Fibroblast of mammary gland (primary cell): Measurements from ENCODE around the gene LRP8.

Experiments used
- DNase-seq: peaks from one replicate; pipeline ENCODE4 v3.0.0-alpha.2; 2010; ENCODE audit warnings: low read depth
- H3K4me3 ChIP-seq: 2 replicates; pipeline ENCODE4 v1.5.1; 2011; ENCODE audit warnings: low read depth, mild to moderate bottlenecking, low read length, moderate library complexity; ENCODE audit not compliant: control insufficient read depth
- TF ChIP-seq, protein P1 (sequence below): conservative IDR thresholded peaks from 2 replicates; pipeline ENCODE4 v1.5.1; 2011; ENCODE audit warnings: low read depth, low read length, inconsistent platforms; ENCODE audit not compliant: control insufficient read depth, insufficient read depth

Gene LRP8

DNA sequence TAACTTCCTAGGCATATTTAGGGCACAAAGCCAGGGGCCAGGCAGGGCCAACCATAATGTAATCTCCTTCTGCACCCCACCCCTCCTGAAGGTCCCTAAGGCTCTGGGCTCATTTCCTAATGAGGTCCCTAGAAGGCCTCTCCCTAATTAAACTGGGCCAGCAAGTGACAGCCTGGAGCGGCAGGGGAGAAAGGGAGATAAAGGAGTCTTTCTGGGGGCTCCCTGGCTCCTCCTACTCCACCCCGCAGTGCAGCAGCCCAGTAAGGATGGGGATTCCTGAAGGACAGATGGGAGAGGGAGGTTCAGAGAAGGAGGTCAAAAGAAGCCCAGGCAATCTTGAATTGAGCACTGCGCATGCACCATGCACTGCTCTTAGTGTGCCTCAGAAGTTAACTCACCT is 12.8 kb downstream of the LRP8 start:
- no peak overlapping the region for H3K4me3 ChIP-seq
- TF ChIP-seq, protein P1, sequence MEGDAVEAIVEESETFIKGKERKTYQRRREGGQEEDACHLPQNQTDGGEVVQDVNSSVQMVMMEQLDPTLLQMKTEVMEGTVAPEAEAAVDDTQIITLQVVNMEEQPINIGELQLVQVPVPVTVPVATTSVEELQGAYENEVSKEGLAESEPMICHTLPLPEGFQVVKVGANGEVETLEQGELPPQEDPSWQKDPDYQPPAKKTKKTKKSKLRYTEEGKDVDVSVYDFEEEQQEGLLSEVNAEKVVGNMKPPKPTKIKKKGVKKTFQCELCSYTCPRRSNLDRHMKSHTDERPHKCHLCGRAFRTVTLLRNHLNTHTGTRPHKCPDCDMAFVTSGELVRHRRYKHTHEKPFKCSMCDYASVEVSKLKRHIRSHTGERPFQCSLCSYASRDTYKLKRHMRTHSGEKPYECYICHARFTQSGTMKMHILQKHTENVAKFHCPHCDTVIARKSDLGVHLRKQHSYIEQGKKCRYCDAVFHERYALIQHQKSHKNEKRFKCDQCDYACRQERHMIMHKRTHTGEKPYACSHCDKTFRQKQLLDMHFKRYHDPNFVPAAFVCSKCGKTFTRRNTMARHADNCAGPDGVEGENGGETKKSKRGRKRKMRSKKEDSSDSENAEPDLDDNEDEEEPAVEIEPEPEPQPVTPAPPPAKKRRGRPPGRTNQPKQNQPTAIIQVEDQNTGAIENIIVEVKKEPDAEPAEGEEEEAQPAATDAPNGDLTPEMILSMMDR, result no peak
- DNase-seq, result no peak

DNA sequence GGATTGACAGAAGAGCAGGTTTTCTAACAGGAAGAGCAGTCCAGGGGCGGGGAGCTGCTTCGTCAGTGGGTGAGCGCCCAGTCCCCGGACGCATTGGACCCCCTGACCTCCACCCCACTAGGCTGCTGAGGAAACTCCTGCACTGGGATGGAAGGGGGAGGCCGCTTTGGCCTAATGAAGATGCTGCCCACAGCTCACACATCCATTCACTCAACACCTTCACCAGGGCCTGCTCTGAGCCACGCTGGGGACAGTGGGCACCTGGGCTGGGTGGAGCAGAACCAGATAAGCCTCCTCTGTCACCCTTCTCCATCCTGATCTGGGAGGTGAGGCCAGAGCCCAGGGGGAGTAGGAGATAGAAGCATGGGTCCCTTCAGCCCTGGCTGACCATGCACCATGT is 13.3 kb downstream of the LRP8 start:
- DNase-seq, result no peak
- no peak overlapping the region for H3K4me3 ChIP-seq
- TF ChIP-seq, protein P1, result no peak

DNA sequence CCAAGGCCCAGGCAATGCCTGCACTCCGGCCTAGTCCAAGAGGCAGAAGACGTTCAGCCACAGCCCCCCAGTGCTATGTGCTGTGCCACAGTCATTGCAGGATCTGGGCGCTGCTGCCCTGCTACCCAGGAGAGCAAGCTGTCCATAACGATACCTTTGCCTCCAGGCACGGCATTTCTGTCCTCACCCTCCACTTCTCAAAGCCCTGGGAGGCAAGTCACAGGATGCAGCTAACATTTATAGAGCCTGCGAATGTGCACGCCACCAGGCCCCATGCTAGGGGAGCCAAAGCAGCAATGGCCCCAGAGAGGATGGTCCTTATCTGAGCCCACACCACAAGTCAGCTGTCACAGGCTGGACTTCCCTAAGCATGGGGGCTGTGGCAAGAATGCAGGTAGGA is 13.8 kb downstream of the LRP8 start:
- H3K4me3 ChIP-seq, result no peak overlapping the region
- DNase-seq, result no peak
- TF ChIP-seq, protein P1, result no peak

DNA sequence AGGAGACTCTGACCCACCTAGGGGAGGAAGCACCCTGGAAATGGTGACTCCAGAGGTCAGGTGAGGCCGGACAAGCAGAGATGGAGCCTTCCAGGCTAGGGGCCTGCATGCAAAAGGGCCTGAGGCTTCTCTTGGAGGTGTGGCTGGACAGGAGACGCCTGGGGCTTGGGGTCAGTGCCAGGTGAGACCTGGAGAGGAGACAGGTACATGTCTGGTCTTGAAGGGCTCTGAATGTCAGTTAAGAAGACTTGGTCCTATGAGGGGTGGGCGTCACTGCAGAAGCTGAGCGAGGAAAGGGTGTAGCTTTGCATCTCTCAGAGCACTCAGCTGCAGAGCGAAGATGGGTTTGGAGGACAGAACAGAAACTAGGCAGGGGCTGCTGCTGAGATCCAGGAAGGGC is 14.3 kb downstream of the LRP8 start:
- TF ChIP-seq, protein P1, result no peak
- DNase-seq, result no peak
- no peak overlapping the region for H3K4me3 ChIP-seq

DNA sequence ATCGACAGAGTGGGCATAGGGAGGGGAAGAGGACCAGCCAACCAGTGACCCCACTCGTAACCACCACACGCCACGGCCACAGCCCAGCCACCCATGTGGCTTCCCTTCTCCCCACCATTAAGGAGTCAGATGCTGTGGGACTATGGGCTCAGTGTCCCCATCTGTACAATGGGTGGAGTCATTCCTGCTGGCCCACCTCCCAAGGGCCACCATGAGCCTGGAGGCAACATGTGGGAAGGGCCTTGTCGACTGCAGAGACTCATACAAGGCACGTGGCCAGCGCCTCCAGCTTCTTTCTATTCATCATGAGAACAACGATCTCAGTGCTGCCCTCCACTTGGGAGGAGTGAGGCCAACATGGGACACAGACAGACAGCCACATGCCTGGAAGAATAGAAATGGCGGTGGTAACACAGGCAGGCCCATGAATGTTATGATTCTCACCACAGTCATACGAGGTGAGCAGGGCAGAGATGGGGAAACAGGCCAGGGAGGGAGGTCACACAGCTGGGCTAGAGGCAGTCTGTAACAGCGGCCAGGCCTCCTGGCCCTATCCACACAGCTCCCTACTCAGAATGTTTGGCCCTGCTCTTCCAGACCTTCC is 16.1 kb downstream of the LRP8 start:
- no peak overlapping the region for H3K4me3 ChIP-seq
- DNase-seq, result no peak
- TF ChIP-seq, protein P1, result no peak

DNA sequence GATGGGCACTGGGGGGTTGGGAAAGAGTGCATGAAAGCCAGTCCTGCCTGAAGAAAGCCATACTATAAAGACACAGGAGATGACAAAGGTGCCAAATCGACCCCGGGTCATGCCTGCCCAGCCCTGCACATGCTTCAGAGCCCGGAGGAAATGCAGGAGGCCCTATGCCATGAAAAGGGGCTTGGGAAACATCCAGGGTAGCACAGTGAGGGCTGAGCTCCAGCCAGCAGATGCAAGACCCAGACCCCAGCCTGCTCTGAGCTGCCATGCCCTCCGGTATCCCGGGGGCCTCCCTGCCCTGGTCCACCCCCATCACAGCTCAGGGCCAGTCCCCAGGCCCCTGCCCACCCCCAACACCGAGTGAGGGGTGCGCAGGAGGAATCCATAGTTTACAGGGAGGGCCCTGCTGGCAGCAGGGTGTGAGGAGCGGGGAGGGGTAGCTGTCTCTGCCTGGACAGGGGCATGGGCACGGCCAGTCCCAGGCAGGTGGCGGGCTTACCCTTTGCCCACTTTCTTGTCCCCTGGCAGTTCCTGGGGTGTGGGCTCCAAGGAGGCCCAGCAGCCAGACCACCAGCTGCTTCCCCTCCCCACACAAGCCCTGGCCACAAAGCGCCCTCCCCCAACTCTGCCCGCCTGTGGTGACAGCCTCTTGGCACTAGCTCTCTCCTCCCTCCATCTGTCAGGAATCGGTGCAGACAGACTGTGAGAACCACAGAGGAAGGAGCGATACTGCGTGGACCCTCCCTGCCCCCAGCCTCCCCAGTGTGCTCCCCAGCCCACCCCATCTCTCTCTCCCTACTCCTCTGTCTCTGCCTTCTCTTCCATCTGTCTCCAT is 16.8 kb downstream of the LRP8 start:
- DNase-seq, result no peak
- no peak overlapping the region for H3K4me3 ChIP-seq
- TF ChIP-seq, protein P1, result no peak

DNA sequence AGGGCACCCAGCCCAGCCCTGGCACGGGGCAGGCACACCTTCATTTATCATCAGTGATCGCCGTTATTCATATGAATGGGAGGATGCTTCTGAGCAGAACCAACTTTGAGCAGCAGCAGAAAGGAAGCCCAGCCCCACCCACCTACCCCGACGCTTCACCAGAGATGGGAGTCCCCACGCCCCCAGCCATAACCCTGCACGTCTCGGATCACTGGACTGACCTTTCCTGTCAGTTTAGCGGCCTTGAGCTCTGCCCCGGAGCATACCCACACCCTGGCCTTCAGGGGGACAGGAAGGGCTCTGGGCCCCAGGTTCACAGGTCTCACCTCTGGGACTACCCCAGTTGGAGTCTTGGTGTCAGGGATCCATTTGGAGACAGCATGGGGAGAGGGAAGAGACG is 18.1 kb downstream of the LRP8 start:
- DNase-seq, result no peak
- TF ChIP-seq, protein P1, result no peak
- no peak overlapping the region for H3K4me3 ChIP-seq
